Esophagus squamous epithelium (tissue), 4 donors: Measurements from ENCODE around the gene FAAP100.

Experiments used
- POLR2A ChIP-seq, 4 donors: fragments of 450-650 bp; IDR thresholded peaks; one replicate each; pipeline ENCODE4 v1.6.1; 2017; ENCODE audit warnings: antibody characterized with exemption in 4 of 4, mild to moderate bottlenecking in 4 of 4, moderate library complexity in 3 of 4
- TF ChIP-seq, protein P1 (sequence below), 6 experiments: fragments of 450-650 bp in 4 of 6; fragments of 200-600 bp in 2 of 6; sonication (generic) in 2 of 6; IDR thresholded peaks; one replicate each; pipeline ENCODE4 v1.5.1; 2016 to 2019; ENCODE audit warnings: antibody characterized with exemption in 6 of 6, mild to moderate bottlenecking in 4 of 6, moderate library complexity in 4 of 6

GRCh38 chr17:81515530-81516041, 36.6 kb downstream of the FAAP100 start:
- no peak for TF ChIP-seq POLR2A (IDR thresholded peaks at IDR 0.05)
- TF ChIP-seq, protein P1, sequence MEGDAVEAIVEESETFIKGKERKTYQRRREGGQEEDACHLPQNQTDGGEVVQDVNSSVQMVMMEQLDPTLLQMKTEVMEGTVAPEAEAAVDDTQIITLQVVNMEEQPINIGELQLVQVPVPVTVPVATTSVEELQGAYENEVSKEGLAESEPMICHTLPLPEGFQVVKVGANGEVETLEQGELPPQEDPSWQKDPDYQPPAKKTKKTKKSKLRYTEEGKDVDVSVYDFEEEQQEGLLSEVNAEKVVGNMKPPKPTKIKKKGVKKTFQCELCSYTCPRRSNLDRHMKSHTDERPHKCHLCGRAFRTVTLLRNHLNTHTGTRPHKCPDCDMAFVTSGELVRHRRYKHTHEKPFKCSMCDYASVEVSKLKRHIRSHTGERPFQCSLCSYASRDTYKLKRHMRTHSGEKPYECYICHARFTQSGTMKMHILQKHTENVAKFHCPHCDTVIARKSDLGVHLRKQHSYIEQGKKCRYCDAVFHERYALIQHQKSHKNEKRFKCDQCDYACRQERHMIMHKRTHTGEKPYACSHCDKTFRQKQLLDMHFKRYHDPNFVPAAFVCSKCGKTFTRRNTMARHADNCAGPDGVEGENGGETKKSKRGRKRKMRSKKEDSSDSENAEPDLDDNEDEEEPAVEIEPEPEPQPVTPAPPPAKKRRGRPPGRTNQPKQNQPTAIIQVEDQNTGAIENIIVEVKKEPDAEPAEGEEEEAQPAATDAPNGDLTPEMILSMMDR (IDR thresholded peaks at IDR 0.05) = no peak
